HepG2 (cell line): Measurements from ENCODE around the gene CHST6. TPM values are rescaled to one million over a fixed set of nuclear protein-coding genes. Genes with fewer than 3 reads are reported as not detected.
A peak's percentile ranks its signal among the peaks of the same experiment; 100 is the strongest.

Source experiments
- AKNA ChIP-seq: sonication (generic); formaldehyde crosslinking; IDR thresholded peaks from 2 replicates; pipeline ENCODE4 v1.4.0; 2020; ENCODE audit warnings: missing genetic modification reagents, borderline replicate concordance
- CREB3 ChIP-seq: sonication (generic); formaldehyde crosslinking; IDR thresholded peaks from 2 replicates; pipeline ENCODE4 v1.5.0; 2020; ENCODE audit warnings: missing genetic modification reagents
- GABPB1 ChIP-seq: IDR thresholded peaks from 2 replicates; pipeline ENCODE4 v1.6.1; 2016; ENCODE audit warnings: mild to moderate bottlenecking, missing genetic modification reagents, moderate library complexity, missing compliant biosample characterization
- WIZ ChIP-seq: sonication (generic); formaldehyde crosslinking; IDR thresholded peaks from 2 replicates; pipeline ENCODE4 v1.5.1; 2020; ENCODE audit warnings: mild to moderate bottlenecking, missing genetic modification reagents
- ZGPAT ChIP-seq: IDR thresholded peaks from 2 replicates; pipeline ENCODE4 v1.6.1; 2016; ENCODE audit warnings: mild to moderate bottlenecking
- ZNF326 ChIP-seq: sonication (generic); formaldehyde crosslinking; IDR thresholded peaks from 2 replicates; pipeline ENCODE4 v1.4.0; 2020; ENCODE audit warnings: missing genetic modification reagents, borderline replicate concordance
- polyA plus RNA-seq, 8 experiments: library from polyadenylated mRNA; depleted of rRNA in 3 of 8; stranded (reverse) in 7 of 8; unstranded in 1 of 8; fragments of >200 nt; fragmentation: Illumina TruSeq in 4 of 8; extraction: Trizol in 4 of 8; gene quantifications; 2 replicates each; pipeline versions ENCODE4 v1.2.1 to v1.2.3, GENCODE V29; 2011 to 2016; ENCODE audit warnings: low read depth in 4 of 8, missing spikeins in 1 of 8, mixed read lengths in 1 of 8; ENCODE audit not compliant: insufficient read depth in 1 of 8
- total RNA-seq, 5 experiments: library from RNA; depleted of rRNA; stranded (reverse); fragments of >200 nt; fragmentation: Illumina TruSeq; extraction: Trizol; gene quantifications; 2 replicates each; pipeline ENCODE4 v1.2.3, GENCODE V29; 2016; ENCODE audit warnings: low read depth in 1 of 5
- TF ChIP-seq, protein P1 (sequence below): sonication (generic); formaldehyde crosslinking; IDR thresholded peaks from 2 replicates; pipeline ENCODE4 v1.4.0; 2020; ENCODE audit warnings: missing genetic modification reagents
- TF ChIP-seq, protein P2 (sequence below): sonication (generic); formaldehyde crosslinking; IDR thresholded peaks from 2 replicates; pipeline ENCODE4 v1.8.1; 2023; ENCODE audit warnings: mild to moderate bottlenecking, missing genetic modification reagents

Gene CHST6
- total and polyA plus RNA-seq, 2 of the 13 experiments (the other 11 are each of a cell fraction or from before 2014, with no cell fraction given) = 0.18 to 0.91 TPM

- TF ChIP-seq, protein P1, sequence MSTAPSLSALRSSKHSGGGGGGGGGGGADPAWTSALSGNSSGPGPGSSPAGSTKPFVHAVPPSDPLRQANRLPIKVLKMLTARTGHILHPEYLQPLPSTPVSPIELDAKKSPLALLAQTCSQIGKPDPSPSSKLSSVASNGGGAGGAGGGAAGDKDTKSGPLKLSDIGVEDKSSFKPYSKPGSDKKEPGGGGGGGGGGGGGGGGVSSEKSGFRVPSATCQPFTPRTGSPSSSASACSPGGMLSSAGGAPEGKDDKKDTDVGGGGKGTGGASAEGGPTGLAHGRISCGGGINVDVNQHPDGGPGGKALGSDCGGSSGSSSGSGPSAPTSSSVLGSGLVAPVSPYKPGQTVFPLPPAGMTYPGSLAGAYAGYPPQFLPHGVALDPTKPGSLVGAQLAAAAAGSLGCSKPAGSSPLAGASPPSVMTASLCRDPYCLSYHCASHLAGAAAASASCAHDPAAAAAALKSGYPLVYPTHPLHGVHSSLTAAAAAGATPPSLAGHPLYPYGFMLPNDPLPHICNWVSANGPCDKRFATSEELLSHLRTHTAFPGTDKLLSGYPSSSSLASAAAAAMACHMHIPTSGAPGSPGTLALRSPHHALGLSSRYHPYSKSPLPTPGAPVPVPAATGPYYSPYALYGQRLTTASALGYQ (CRISPR knock-in tag) = 0 out of 2 replicates have a peak, but pooled peaks have one; percentile 28
- TF ChIP-seq, protein P2, sequence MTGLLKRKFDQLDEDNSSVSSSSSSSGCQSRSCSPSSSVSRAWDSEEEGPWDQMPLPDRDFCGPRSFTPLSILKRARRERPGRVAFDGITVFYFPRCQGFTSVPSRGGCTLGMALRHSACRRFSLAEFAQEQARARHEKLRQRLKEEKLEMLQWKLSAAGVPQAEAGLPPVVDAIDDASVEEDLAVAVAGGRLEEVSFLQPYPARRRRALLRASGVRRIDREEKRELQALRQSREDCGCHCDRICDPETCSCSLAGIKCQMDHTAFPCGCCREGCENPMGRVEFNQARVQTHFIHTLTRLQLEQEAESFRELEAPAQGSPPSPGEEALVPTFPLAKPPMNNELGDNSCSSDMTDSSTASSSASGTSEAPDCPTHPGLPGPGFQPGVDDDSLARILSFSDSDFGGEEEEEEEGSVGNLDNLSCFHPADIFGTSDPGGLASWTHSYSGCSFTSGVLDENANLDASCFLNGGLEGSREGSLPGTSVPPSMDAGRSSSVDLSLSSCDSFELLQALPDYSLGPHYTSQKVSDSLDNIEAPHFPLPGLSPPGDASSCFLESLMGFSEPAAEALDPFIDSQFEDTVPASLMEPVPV = no peak
- 0 out of 2 replicates have a peak, but pooled peaks have one; percentile 7 for TF ChIP-seq GABPB1 (CRISPR knock-in tag)
- TF ChIP-seq CREB3 (CRISPR knock-in tag) = 0 out of 2 replicates have a peak, but pooled peaks have one; percentile 35
- 0 out of 2 replicates have a peak, but pooled peaks have one; percentile 26 for TF ChIP-seq AKNA (CRISPR knock-in tag)
- 0 out of 2 replicates have a peak, but pooled peaks have one; percentile 18 for TF ChIP-seq ZGPAT
- no peak for TF ChIP-seq WIZ (CRISPR knock-in tag)
- no peak for TF ChIP-seq ZNF326 (CRISPR knock-in tag)
Observed at GRCh38 chr16:75452464-75453190, 42.6 kb downstream of the CHST6 start (continued).
